ENCODE results near the gene MUC5AC.

- no peak for TF ChIP-seq CTCF (IDR thresholded peaks at IDR 0.05; ENCODE audit: borderline replicate concordance, extremely low read depth, low read length, poor library complexity, severe bottlenecking)
- TF ChIP-seq EZH2 (IDR thresholded peaks at IDR 0.05; ENCODE audit: borderline replicate concordance, low read depth, low read length, severe bottlenecking), result no peak
These were observed 42.9 kb downstream of the MUC5AC start for GRCh38 chr11:1200611-1201191.

Data from DND-41 (cell line).